ENCODE data around the gene SMOC2.

Gene SMOC2

GRCh38 chr6:168711666-168712300, 270.8 kb downstream of the SMOC2 start:
- FAIRE-seq, result no peak

GRCh38 chr6:168712993-168713392, 272.0 kb downstream of the SMOC2 start:
- FAIRE-seq (no peak), DNase-seq (ENCODE audit: extremely low spot score, insufficient read length, low read depth) (no peak)

More at GRCh38 chr6:168711666-168712300, 270.8 kb downstream of the SMOC2 start:
- DNase-seq (ENCODE audit: extremely low spot score, insufficient read length, low read depth), result no peak

GRCh38 chr6:168713839-168714238, 272.9 kb downstream of the SMOC2 start:
- FAIRE-seq, result no peak
- DNase-seq (ENCODE audit: extremely low spot score, insufficient read length, low read depth), result no peak

GRCh38 chr6:168714547-168715260, 273.7 kb downstream of the SMOC2 start:
- DNase-seq (ENCODE audit: extremely low spot score, insufficient read length, low read depth) (no peak), FAIRE-seq (no peak)

GRCh38 chr6:168715643-168716481, 274.9 kb downstream of the SMOC2 start:
- DNase-seq (ENCODE audit: extremely low spot score, insufficient read length, low read depth) (no peak), FAIRE-seq (no peak)

- DNase-seq (ENCODE audit: extremely low spot score, insufficient read length, low read depth) (no peak), FAIRE-seq (no peak)
Measured at GRCh38 chr6:168716581-168716980, 275.6 kb downstream of the SMOC2 start.

- no peak for DNase-seq (ENCODE audit: extremely low spot score, insufficient read length, low read depth)
- no peak for FAIRE-seq
Measured at GRCh38 chr6:168717491-168717890, 276.5 kb downstream of the SMOC2 start.

Data from GM18507 (cell line).